Breast epithelium (tissue), 4 donors: Measurements from ENCODE around the gene LYZ. TPM values are rescaled to one million over a fixed set of nuclear protein-coding genes. Genes with fewer than 3 reads are reported as not detected.

Source experiments
- DNase-seq, 2 donors: peaks; one replicate each; pipeline ENCODE4 v3.0.0-alpha.2; 2019; ENCODE audit warnings: low spot score in 2 of 2
- H3K27ac ChIP-seq, 2 donors: fragments of 200-600 bp; sonication (generic) in 1 of 2; one replicate each; pipeline ENCODE4 v1.5.1; 2016 to 2019; ENCODE audit warnings: mild to moderate bottlenecking in 1 of 2
- H3K27me3 ChIP-seq, 2 donors: fragments of 200-600 bp; sonication (generic) in 1 of 2; one replicate each; pipeline versions ENCODE4 v1.5.1 to v1.6.0; 2017 to 2019; ENCODE audit warnings: control low read depth in 1 of 2, mild to moderate bottlenecking in 1 of 2
- H3K36me3 ChIP-seq: fragments of 200-600 bp; one replicate; pipeline ENCODE4 v1.5.1; 2019
- H3K4me1 ChIP-seq, 2 donors: fragments of 200-600 bp; sonication (generic); one replicate each; pipeline ENCODE4 v1.5.1; 2016 to 2019; ENCODE audit warnings: control low read depth in 1 of 2
- H3K4me3 ChIP-seq, 3 donors: fragments of 200-600 bp; sonication (generic); 1 replicate in 2 of 3; 2 replicates in 1 of 3; pipeline ENCODE4 v1.5.1; 2016 to 2019; ENCODE audit warnings: mild to moderate bottlenecking in 3 of 3, moderate library complexity in 2 of 3
- H3K9me3 ChIP-seq, 2 donors: fragments of 200-600 bp; sonication (generic) in 1 of 2; one replicate each; pipeline ENCODE4 v1.5.1; 2016 to 2019; ENCODE audit warnings: control low read depth in 1 of 2
- CTCF ChIP-seq, 3 donors: fragments of 450-650 bp; IDR thresholded peaks; one replicate each; pipeline ENCODE4 v1.5.1; 2016 to 2017; ENCODE audit warnings: antibody characterized with exemption in 3 of 3, mild to moderate bottlenecking in 3 of 3, moderate library complexity in 3 of 3
- POLR2A ChIP-seq: fragments of 450-650 bp; IDR thresholded peaks from one replicate; pipeline ENCODE4 v1.6.1; 2016; ENCODE audit warnings: antibody characterized with exemption, mild to moderate bottlenecking, moderate library complexity
- POLR2AphosphoS5 ChIP-seq, 3 donors: sonication (generic); formaldehyde crosslinking; IDR thresholded peaks; one replicate each; pipeline ENCODE4 v1.6.1; 2017; ENCODE audit warnings: antibody characterized with exemption in 3 of 3
- intact Hi-C: fragments of 100-400 bp; cut with DNase I; formaldehyde crosslinking; loops from one replicate; pipeline ENCODE4 v1.15.1; 2023; ENCODE audit warnings: low total_unique reads
- total RNA-seq, 3 donors: library from RNA; depleted of rRNA; stranded (reverse); fragments of >200 nt; gene quantifications; one replicate each; pipeline ENCODE4 v1.1.0, GENCODE V29; 2016

Gene LYZ
- total RNA-seq, 3 donors from 2014 or later = 13.4 to 99.9 (median 57.1) TPM

- intact Hi-C loops = no loop called here
- no peak for DNase-seq
- Histone ChIP-seq H3K36me3 (no peaks in the 10 kb centered on the region), H3K27ac (peak overlapping the region; percentile 33 to 35), H3K4me1 (no peaks in the 10 kb centered on the region), H3K4me3 (peak overlapping the region; percentile 26 to 59 (median 48)), H3K9me3 (no peaks in the 10 kb centered on the region), H3K27me3 (no peaks in the 10 kb centered on the region)
- TF ChIP-seq POLR2AphosphoS5 (IDR thresholded peaks at IDR 0.05) (no peak), CTCF (IDR thresholded peaks at IDR 0.05) (no peak), POLR2A (no peak)
These were observed 17.4 kb upstream of the LYZ start for GRCh38 chr12:69330475-69331473.

- Histone ChIP-seq H3K27ac (peak overlapping the region; percentile 33 to 35), H3K36me3 (no peaks in the 10 kb centered on the region)
These were observed 16.7 kb upstream of the LYZ start for GRCh38 chr12:69331519-69331908.

GRCh38 chr12:69331909-69332684, 16.1 kb upstream of the LYZ start:
- peak overlapping the region in 1 of 3 donors; percentile 59 for H3K4me3 ChIP-seq
- DNase-seq = no peak
- no peaks in the 10 kb centered on the region for H3K4me1 ChIP-seq
- no peaks in the 10 kb centered on the region for H3K27me3 ChIP-seq
- H3K9me3 ChIP-seq = no peaks in the 10 kb centered on the region
- peak overlapping the region; percentile 16 to 56 for H3K27ac ChIP-seq
- intact Hi-C loops = no loop called here
- H3K36me3 ChIP-seq = no peaks in the 10 kb centered on the region
- TF ChIP-seq POLR2AphosphoS5 (IDR thresholded peaks at IDR 0.05) = no peak
- no peak for TF ChIP-seq CTCF (IDR thresholded peaks at IDR 0.05)
- no peak for TF ChIP-seq POLR2A

More at GRCh38 chr12:69331519-69331908, 16.7 kb upstream of the LYZ start:
- Histone ChIP-seq H3K4me3 (peak overlapping the region; percentile 26 to 59 (median 48)), H3K9me3 (no peaks in the 10 kb centered on the region), H3K4me1 (no peaks in the 10 kb centered on the region), H3K27me3 (no peaks in the 10 kb centered on the region)
- no peak for DNase-seq
- intact Hi-C loops = no loop called here
- TF ChIP-seq CTCF (IDR thresholded peaks at IDR 0.05) (no peak), POLR2A (no peak), POLR2AphosphoS5 (IDR thresholded peaks at IDR 0.05) (no peak)

GRCh38 chr12:69332815-69333358, 15.3 kb upstream of the LYZ start:
- no peak for DNase-seq
- TF ChIP-seq POLR2AphosphoS5 (IDR thresholded peaks at IDR 0.05) = no peak
- TF ChIP-seq POLR2A = no peak
- TF ChIP-seq CTCF (IDR thresholded peaks at IDR 0.05) = no peak
- peak overlapping the region; percentile 16 to 56 for H3K27ac ChIP-seq
- H3K4me3 ChIP-seq = no peak overlapping the region
- no peaks in the 10 kb centered on the region for H3K9me3 ChIP-seq
- H3K27me3 ChIP-seq = no peaks in the 10 kb centered on the region
- no peaks in the 10 kb centered on the region for H3K36me3 ChIP-seq
- H3K4me1 ChIP-seq = no peaks in the 10 kb centered on the region
- intact Hi-C loops = no loop called here
